Hypothalamus (tissue), 51 donors: ENCODE measurements around the gene TNFAIP8.

ENCODE experiments used
- DNase-seq, 51 donors: peaks; one replicate each; lab custom pipeline; 2025; lab: John Stamatoyannopoulos, UW

Gene TNFAIP8

DNA sequence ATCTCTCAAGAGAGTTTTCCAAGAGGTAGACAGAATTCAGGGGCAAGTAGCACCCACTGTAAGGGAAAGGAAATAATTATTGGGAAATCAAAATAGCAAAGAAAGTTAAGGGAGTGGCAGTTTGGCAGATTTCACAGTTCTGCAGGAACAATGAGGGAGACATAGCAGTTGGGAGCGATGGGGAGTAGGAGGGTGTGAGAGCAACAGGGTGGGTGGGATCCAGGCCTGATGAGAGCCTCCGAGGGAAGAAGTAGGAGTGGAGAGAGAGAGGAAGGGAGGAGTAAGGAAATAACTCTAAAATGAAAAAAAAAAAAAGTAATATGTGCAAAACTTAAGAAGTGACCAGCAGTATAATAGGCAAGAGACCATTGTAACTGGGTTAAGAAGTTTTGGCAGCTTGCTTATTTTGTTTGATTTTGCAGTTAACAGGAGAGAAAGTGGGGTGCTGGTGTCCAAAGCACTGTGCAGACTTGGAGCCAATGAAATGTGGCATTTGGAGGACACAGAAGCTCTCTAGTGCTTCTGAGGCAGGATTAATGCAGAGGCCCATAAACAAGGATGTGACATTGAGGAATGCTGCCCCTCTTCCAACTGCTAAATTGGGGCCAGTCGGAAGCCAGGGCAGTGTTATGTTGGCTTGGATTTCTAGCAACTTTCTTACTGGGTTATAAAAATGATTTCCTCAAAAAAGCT, 10.2 kb downstream of the TNFAIP8 start:
- DNase-seq: no peak

DNA sequence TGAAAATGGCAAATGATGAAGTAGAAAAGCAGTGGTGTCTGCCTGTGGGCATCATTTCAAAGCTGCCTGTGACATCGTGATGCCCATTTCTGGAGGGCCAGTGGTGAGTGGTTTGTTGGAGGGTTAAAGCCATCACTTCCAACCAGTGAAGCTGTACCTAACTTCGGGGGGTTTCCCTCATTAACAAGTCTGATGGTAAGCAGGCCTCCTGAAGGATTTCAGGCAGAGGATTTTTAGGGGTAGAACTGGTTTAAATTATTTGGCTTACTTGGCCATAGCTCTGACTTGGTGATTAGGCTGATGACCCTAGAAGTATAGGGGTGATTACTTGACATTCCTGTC, 10.7 kb downstream of the TNFAIP8 start:
- no peak for DNase-seq

DNA sequence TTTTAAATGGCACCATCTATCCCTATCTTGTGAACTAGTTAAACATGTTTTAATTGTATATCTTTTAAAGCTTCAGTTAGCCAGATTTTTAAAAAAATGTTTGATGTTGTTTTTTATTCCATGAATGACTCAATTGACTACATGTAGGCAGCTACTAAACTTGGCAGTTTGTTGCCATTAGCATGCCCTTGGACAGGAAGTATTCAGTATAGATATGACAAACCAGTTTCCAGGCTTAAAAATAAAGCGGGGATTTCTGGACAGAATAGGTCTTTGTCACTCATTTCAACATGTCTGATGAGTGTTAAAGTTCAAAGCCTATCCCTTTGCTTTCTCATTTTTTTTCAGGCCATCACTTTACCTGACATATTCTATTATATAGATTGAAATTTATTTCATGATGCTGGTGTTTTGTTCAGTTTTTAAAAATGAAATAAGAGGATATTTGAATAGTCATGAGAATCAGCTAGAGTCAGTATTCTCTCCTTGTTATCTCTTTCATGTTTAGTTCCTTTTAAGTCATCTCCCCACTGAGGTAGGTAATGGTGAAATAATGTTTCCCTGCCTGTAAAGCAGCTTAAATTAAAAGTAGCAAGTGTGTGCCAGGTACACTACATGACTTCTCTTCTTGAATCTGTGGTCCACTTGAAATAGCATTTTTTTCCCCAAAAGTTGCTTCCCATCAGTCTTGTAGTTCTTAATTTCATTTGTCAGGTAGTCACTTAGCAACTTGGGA, 11.9 kb downstream of the TNFAIP8 start:
- DNase-seq: no peak

DNA sequence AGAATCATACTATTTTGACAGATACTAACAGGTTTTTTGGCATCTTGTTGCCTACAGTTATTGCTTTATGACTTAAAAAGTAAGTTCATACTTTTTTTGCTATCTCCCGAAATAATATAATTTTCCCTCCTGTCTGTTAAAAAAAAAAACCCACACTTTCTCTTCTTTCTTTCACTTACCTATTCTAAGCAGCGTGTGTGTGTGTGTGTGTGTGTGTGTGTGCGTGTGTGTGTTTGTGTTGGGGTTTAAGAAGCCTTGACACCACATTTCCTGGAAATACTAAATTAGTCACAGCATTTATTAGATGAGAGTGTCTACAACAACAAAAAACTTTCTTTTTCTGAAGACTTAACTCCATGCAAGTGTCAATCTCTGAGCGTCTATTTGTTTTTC, 12.4 kb downstream of the TNFAIP8 start:
- no peak for DNase-seq

DNA sequence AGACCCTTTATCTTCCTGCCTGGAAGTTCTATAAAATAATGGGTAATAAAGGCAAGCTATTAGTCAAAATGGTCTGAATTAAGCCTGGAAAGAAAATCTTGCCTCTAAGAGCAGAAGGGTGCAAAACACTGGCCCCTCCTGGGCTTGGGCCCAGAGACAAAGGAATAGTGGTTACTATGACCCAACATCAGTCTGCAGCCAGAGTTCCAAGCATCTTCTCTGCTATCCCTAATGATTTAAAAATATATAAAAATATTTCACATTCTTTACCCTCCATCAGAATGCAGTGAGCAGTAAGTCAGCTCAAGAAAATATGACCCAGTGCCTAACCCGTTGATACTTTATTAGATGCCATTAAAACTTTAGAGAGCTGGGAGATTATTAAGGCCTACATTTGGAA, 14.7 kb downstream of the TNFAIP8 start:
- no peak for DNase-seq

DNA sequence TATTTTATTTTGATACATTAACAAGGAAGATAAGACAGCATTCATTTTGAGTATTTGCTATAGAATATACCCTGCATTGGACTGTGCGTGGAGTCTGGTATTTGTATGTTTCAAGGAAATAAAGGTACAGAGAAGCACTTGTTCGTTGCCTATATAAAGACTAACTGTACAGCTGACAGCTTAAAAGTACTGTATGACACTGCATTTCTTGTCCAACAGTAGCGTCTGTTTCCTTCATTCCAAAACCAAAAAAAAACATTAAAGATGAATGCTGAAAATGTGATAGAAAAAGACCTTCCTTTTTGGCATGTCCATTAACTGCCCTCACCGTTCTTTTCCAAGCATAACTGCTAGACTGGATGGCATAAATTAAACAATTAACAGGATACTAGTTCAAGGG, 15.3 kb downstream of the TNFAIP8 start:
- no peak for DNase-seq

DNA sequence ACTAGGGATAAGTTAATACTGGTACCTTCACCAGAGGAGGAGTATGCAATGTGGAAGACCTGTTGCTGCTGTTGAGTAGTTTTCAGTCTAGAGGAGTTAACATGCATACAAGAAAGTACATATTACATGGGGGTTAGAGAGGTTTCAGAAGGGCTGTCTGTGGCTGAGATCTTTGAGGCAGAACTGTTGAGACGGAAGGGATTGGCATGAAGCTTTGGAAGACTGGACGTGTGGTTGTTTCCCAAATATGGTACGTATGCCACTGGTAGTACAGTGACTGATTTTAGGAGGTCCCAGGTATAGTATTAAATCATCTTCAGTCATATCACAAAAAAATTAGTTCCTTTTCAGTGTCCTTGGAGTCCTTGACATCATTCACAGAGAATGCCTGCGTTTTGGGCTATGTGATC, 17.6 kb downstream of the TNFAIP8 start:
- no peak for DNase-seq

DNA sequence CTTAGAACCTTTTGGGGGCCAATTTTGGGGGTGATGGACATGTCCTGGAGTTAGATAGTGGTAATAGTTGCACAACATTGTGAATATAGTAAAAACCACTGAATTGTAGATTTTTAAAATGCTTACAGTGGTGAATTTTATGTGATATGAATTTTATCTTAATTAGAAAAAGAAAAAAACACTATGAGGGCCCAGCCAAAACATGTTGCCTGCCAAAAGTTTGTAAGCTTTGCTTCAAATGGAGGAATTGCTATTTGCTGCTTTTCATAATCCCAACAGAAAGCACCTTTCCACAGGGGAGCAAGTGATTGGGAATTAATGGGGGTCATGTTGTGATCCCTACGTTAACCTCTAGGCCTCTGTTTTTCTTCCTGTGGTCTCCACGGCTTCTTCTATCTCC, 19.1 kb downstream of the TNFAIP8 start:
- DNase-seq: no peak

DNA sequence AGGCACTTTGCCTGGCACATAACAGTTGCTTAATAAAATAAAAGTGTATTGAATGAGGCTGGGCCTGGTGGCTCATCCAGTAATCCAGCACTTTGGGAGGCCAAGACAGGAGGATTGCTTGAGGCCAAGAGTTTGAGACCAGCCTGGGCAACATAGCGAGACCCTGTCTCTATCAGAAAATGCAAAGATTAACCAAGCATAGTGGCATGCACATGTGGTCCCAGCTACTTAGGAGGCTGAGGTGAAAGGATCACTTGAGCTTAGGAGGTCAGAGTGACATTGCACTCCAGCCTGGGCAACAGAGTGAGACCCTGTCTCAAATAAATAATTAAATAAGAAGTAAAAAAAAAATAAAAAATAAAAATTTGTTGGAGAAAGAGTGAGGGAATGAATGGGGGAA, 21.2 kb downstream of the TNFAIP8 start:
- no peak for DNase-seq

DNA sequence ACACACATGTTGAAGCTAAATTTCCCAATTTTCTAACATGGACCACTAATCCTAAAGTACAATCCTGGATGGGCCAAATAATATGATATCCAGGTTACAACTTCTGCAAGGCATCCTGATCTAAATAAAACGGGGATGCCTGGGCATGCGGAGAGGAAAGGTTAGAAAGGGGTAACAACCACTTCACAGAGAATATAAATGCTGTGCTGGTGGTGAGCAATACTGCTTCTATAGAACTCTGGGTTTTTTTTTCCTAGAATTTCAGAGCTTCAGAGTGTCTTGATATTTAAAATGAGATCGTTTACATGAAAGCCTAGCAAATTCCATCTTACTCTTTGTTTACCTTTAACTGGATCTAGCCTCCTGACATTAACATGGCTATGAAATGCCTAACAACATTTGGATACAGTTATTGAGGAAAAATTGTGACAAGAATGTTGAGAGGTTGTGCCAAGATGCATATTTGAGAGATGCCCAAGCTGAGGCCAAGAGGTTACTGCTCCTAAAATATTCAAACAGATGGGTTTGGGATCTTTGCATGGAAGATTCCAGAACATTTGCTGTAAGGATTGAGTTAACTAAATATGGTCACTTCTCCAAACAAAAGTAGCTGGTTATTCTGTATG, 22.4 kb downstream of the TNFAIP8 start:
- no peak for DNase-seq

DNA sequence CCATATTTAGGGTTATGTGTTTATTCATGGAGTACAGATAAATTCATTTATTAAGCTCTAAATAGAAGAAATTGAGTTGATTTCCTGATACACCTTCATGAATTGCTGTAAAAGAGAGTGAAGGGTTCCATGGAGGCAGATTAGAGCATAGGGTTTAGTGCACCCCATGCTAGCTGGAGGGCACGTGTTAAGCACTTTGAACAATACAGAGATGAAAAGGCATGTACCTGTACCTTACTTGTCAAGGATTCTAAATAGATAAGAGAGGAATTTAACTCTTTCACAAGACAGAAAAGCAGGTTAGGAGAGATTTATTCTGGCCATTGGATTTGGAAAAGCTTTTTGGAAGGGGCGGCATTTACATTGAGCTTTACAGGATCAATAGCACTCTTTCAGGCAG, 23.3 kb downstream of the TNFAIP8 start:
- DNase-seq: no peak

DNA sequence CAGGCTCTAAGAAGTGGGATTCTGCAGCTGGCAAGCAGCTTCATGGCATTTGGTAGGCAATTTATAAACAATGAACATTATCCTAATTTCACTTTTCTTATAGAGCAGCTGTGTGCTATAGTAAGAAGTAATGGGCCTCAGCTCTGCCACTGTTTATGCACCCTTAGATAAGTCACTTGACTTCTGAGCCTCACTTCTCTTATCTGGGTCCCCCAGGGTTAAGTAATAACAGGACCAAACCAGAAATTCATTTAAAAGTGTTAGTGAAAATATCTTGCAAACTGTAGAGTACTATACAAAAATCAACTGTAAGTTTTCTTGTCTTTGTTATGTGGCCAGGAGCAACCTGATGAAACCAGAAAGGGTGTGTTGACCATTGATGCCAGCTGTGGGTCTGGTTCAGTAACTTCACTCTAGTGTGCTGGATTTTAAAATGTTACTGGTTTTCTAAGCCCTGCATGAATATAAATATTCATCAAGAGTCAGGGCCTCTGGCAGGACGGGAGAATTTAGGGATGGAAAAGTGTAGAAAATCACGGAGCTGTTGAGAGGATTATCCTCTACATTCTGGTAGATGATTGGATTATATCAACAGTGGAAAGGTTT, 24.2 kb downstream of the TNFAIP8 start:
- no peak for DNase-seq

DNA sequence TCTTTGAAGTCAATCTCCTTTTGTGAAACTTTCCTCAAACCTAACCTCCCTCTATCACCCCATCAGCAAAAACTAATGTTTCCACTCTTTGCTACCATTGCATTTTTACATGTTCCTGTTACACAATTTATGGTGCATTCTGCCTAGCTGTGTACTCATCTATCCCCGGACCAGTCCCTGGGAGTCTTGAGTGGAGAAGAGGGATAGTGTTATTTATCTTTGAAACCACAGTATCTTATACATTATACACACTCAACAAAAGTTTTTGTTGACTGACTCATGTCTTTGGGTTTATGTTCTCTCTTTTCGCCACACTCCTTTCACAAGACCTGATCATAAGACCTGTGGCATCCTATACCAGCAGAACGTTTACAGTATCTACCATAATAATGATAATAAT, 26.4 kb downstream of the TNFAIP8 start:
- no peak for DNase-seq

DNA sequence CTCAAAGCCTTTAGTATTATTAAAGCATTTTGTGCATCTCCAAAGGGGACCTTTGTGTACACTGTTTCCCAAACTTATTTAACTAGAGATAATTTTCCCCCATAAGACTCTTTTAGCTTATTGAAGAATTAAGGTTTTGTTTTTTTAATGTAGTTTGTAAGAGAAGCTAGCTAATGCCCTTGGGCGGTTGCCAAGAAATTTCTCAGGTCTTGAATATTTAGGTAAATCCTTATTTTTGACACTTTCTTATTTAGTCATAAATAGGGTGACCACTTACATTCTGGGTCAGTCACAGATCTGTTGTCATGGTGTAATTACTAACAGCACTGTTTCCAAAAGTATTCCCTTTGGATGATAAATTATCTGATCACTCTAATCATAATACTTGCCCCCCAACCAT, 27.2 kb downstream of the TNFAIP8 start:
- no peak for DNase-seq

DNA sequence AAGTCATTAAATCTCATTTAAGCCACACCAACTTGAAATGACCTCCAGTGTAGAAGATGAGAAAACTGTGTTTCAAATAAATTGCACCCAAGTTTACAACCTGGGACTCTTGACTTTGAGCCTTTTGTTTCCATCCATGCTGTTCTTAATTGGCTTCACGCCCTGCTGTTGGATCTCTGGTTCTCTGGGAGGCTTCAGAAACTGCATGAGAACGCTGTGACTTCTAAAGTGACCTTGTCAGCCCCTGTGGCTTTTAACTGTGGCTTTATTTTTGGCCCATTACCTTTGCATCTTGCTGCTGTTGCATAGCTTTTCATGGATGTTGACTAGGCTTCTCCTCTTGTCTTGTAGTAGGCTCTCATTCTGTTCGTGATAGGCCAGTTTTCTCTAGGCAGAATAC, 29.3 kb downstream of the TNFAIP8 start:
- DNase-seq: no peak

DNA sequence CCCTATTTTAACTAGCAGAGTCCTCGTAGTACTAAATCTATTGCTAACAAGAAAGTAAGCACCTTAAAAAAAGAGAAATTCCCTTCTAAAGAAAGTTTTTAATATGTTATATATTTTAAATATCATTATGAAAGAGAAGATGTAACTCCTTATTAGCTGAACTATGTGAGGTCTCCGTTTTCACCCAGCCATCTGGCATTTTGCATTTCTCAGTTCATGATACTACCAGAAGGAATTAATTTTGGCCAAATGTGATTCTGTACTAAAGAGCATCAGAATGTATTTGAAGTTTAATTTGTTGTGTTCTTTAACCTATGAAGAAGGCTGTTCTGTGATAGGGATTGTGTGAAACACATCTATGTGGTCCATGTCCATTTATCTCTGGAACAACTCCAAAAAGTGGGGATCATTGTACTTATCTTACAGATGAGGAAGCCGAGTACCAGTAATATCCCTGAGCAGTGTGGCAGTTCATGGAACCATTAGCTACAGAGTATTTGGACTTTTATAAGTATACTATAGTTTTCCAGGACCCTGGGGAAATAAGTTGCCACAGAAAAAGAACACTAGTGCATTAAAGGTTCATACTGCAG, 29.8 kb downstream of the TNFAIP8 start:
- DNase-seq: no peak

DNA sequence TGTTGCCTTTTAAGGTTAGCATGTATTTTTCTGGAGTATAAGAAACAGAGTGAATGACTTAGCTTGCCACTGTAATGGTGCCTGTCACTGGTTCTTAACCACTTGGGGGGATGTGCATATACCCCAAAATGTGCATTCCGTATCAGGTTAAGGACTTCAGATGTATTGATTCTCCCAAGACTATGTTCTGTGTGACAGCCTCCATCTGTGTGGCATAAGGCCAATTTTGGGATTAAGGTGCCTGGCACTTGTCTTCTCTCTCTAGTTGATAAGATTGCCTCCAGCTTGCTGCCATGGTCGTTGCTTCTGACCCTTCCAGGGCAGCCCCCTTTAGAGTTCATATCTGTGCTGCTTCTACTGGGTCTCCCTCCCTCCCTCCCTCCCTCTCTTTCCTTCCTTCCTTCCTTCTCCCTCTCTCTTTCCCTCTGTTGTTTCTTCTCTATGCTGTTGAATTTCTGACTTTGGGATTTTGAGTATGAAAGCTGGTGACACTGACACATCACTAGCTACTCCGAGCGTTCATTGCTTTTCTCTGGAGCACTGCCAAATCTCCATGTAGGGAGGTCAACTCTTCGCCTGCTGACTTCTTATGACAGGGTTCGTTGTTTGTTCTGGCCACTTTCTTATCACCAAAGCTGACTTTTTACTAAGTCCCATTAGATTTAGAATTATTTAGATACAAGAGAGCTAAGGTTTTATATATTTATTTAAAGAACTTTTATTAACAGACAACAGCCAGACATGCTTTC, 31.0 kb downstream of the TNFAIP8 start:
- DNase-seq: no peak

DNA sequence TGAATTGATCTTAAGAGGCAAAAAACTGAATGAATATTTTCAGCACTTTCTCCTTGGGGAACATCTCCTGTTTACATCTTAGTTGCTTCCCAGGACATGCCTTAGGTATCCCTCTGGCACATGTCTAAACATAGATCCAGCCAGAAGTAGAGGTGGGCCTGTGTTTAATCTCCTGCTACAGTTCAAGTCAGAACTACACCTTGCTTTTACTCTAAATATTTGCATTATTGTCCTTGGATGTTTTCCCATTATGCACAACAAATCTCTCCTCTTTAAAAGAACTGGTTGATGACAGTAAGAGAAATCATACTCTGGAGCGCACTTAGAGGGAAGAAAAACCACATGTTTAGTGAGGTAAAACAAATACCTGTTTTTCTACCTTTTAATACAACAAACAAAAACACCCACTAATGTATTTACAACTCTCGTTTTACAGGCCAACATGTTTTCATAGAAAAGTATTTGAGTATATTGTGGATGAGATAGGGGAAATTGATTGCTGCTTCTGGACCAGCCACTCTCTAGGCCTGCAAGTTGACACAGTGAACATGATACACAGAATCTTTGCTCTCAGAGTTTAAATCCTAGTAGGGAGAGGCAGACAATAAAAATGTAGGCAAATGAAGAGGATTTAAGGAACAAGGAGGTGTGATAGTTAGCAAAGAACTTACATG, 32.3 kb downstream of the TNFAIP8 start:
- DNase-seq: no peak

DNA sequence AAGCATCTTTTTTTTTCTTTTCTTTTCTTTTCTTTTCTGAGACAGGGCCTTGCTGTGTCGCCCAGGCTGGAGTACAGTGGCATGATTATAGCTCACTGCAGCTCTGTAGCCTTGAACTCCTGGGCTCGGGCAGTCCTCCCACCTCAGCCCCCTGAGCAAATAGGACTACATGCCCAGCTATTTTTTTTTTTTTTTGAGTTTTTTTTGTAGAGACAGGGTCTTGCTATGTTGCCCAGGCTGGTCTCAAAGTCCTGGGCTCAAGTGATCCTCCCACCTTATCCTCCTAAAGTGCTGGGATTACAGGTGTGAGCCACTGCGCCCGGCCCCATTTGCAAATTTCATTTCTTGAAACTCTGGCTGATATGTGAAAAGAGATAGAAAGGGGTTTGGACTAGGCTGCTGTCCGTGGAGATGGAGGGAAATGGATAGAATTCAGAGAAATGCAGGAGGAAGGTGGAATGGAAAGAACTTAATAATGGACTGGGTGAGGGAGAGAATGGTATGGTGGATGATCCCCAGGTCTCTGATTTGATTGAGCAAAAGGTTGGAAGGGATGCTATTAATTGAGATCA, 32.9 kb downstream of the TNFAIP8 start:
- no peak for DNase-seq
